NB4 (cell line): ENCODE data around the gene VPS33A.

ENCODE experiments used
- POLR2A ChIP-seq: IDR thresholded peaks from 2 replicates; pipeline ENCODE4 v1.6.1; 2011; ENCODE audit warnings: mild to moderate bottlenecking; ENCODE audit not compliant: insufficient read length; ENCODE audit errors: extremely low read depth
- TF ChIP-seq, protein P1 (sequence below): IDR thresholded peaks from 2 replicates; pipeline ENCODE4 v1.6.1; 2011; ENCODE audit warnings: low read depth, low read length
- TF ChIP-seq, protein P2 (sequence below): IDR thresholded peaks from one replicate; pipeline ENCODE4 v1.5.1; 2012; ENCODE audit warnings: low read depth, low read length

DNA sequence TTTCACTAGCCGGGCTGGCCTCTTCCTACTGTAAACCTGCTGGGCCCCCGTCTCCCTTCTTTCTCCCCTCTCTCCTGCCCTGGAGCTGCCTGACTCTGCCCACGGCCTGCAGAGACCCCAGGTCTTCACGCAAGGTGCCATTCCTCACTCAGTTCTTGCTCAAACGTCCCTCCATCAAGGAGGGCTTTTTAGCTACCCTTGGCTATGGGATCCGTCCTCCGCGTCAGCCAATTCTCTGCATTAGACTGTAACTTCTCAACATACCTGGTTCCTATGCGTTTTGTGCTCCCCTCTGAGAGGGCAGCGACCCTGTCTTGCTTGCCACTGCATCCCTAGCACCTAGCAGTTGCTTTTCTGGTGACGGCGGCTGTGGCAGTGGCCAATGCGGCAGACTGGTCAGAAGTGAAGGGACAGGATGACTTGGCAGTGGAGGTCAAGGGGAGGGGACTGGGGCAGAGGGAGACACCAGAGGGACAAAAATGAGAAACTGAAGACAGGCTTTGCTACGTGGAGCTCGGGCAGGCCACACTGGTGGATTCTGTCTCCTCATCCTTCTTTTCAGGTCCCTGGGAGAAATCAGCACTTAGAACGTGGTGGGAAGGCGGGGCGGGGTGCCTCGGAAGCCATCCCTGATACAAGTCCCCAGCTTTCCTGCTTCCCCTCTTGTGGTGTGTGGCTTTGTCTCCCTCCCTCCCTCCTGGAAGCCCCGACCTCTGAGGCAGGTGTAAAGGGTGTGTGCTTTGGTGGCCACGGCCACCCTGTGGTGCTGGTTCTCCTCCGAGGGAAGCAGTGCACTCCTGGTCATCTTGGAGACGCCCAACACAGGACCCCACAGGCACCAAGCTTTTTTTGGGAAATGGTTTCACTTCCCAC lies 61.0 kb downstream of the VPS33A start:
- TF ChIP-seq, protein P1, sequence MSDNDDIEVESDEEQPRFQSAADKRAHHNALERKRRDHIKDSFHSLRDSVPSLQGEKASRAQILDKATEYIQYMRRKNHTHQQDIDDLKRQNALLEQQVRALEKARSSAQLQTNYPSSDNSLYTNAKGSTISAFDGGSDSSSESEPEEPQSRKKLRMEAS, result no peak
- TF ChIP-seq, protein P2, sequence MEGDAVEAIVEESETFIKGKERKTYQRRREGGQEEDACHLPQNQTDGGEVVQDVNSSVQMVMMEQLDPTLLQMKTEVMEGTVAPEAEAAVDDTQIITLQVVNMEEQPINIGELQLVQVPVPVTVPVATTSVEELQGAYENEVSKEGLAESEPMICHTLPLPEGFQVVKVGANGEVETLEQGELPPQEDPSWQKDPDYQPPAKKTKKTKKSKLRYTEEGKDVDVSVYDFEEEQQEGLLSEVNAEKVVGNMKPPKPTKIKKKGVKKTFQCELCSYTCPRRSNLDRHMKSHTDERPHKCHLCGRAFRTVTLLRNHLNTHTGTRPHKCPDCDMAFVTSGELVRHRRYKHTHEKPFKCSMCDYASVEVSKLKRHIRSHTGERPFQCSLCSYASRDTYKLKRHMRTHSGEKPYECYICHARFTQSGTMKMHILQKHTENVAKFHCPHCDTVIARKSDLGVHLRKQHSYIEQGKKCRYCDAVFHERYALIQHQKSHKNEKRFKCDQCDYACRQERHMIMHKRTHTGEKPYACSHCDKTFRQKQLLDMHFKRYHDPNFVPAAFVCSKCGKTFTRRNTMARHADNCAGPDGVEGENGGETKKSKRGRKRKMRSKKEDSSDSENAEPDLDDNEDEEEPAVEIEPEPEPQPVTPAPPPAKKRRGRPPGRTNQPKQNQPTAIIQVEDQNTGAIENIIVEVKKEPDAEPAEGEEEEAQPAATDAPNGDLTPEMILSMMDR, result no peak
- TF ChIP-seq POLR2A, result no peak
